GM12878 (cell line): ENCODE measurements around the gene TUBA1A. TPM values are rescaled to one million over a fixed set of nuclear protein-coding genes. Genes with fewer than 3 reads are reported as not detected.

ENCODE experiments used
- ATAC-seq: fragments of 200-7000 bp; cut with Tn5 transposase; 3 replicates; pipeline ENCODE4 v1.9.1; 2020; ENCODE audit warnings: mild to moderate bottlenecking, moderate library complexity
- BruUV-seq: library from RNA; stranded (reverse); fragments of 400-500 nt; replicated peaks from 2 replicates; lab custom pipeline; 2021; lab: Mats Ljungman, UMichigan
- CTCF ChIA-PET: fragments of 300-600 bp; sonication (Branson Sonifier 250); formaldehyde crosslinking; extraction: SDS; loops from one replicate; lab custom pipeline; 2021; ENCODE audit warnings: inconsistent platforms; lab: Yijun Ruan, JAX
- POLR2A ChIA-PET: fragments of 350-600 bp; formaldehyde crosslinking; extraction: SDS; loops from one replicate; lab custom pipeline; 2021; ENCODE audit warnings: inconsistent platforms; lab: Charles Lee
- RAD21 ChIA-PET: fragments of 300-600 bp; sonication (Branson Sonifier 250); formaldehyde crosslinking; loops from one replicate; lab custom pipeline; 2023; ENCODE audit warnings: antibody characterized with exemption; ENCODE audit not compliant: unreplicated experiment; lab: Charles Lee
- SMC1A ChIA-PET: fragments of 300-600 bp; sonication (Branson Sonifier 250); formaldehyde crosslinking; loops from one replicate; lab custom pipeline; 2023; ENCODE audit not compliant: unreplicated experiment, uncharacterized antibody; lab: Charles Lee
- DNase-seq: peaks from one replicate; pipeline ENCODE4 v3.0.0-alpha.2; 2011; ENCODE audit warnings: low read depth, low spot score
- FAIRE-seq: peaks from 3 replicates; lab custom pipeline; 2011; peaks lifted over from hg19 to GRCh38; lab: Jason Lieb, UNC
- H2AFZ ChIP-seq: 2 replicates; pipeline ENCODE4 v1.6.0; 2011; ENCODE audit warnings: low read depth, low read length, control low read depth; ENCODE audit not compliant: control insufficient read depth
- H3K27ac ChIP-seq: 2 replicates; pipeline ENCODE4 v1.5.1; 2011; ENCODE audit warnings: control low read depth; ENCODE audit not compliant: control insufficient read depth, insufficient read depth
- H3K27me3 ChIP-seq, 2 experiments: replicated peaks in 1 of 2; 2 replicates each; pipeline versions ENCODE4 v1.6.0 to v1.6.1; 2011; ENCODE audit warnings: low read length in 1 of 2; ENCODE audit not compliant: control insufficient read depth in 2 of 2, insufficient read depth in 2 of 2
- H3K36me3 ChIP-seq, 2 experiments: 2 replicates each; pipeline ENCODE4 v1.5.1; 2011; ENCODE audit warnings: low read length in 1 of 2; ENCODE audit not compliant: control insufficient read depth in 2 of 2, insufficient read depth in 2 of 2
- H3K4me1 ChIP-seq: 2 replicates; pipeline ENCODE4 v1.6.1; 2011; ENCODE audit warnings: mild to moderate bottlenecking, low read length, moderate library complexity, mixed read lengths; ENCODE audit not compliant: control insufficient read depth, insufficient read depth
- H3K4me2 ChIP-seq: 2 replicates; pipeline ENCODE4 v1.6.0; 2011; ENCODE audit warnings: control low read depth; ENCODE audit not compliant: control insufficient read depth, insufficient read depth
- H3K4me3 ChIP-seq: fragments of 200-600 bp; sonication (generic); 2 replicates; pipeline ENCODE4 v1.5.1; 2016
- H3K79me2 ChIP-seq: 2 replicates; pipeline ENCODE4 v1.6.0; 2011; ENCODE audit warnings: low read length; ENCODE audit not compliant: control insufficient read depth, insufficient read depth
- H3K9ac ChIP-seq: 2 replicates; pipeline ENCODE4 v1.8.0; 2011; ENCODE audit warnings: low read length, control low read depth, mixed read lengths; ENCODE audit not compliant: control insufficient read depth, insufficient read depth
- H3K9me3 ChIP-seq: replicated peaks from 3 replicates; pipeline ENCODE4 v1.5.1; 2011; ENCODE audit warnings: mild to moderate bottlenecking, low read length; ENCODE audit not compliant: control insufficient read depth, insufficient read depth
- H4K20me1 ChIP-seq: 2 replicates; pipeline ENCODE4 v1.6.0; 2011; ENCODE audit not compliant: control insufficient read depth, insufficient read depth
- BCL11A ChIP-seq: IDR thresholded peaks from 2 replicates; pipeline ENCODE4 v1.6.1; 2011; ENCODE audit warnings: low read depth, low read length
- KAT2A ChIP-seq: conservative IDR thresholded peaks from 2 replicates; pipeline ENCODE4 v1.6.1; 2011; ENCODE audit warnings: low read depth, low read length; ENCODE audit not compliant: control insufficient read depth
- MEF2B ChIP-seq: fragments of 450-650 bp; IDR thresholded peaks from 2 replicates; pipeline ENCODE4 v1.6.1; 2018; ENCODE audit warnings: mild to moderate bottlenecking, moderate library complexity; ENCODE audit not compliant: partially characterized antibody, poor library complexity, severe bottlenecking
- NFYB ChIP-seq: IDR thresholded peaks from 2 replicates; pipeline ENCODE4 v1.6.1; 2011; ENCODE audit warnings: low read depth, mild to moderate bottlenecking, low read length, improper control_type of control experiment, moderate library complexity; ENCODE audit not compliant: insufficient read depth
- PAX8 ChIP-seq: fragments of 450-650 bp; IDR thresholded peaks from 2 replicates; pipeline ENCODE4 v1.6.1; 2017; ENCODE audit warnings: mild to moderate bottlenecking, moderate library complexity
- POLR2A ChIP-seq: IDR thresholded peaks from 2 replicates; pipeline ENCODE4 v1.6.1; 2011; ENCODE audit warnings: low read depth, mild to moderate bottlenecking, low read length
- STAT1 ChIP-seq: fragments of 450-650 bp; conservative IDR thresholded peaks from 2 replicates; pipeline ENCODE4 v1.6.1; 2014; ENCODE audit warnings: antibody characterized with exemption, mild to moderate bottlenecking
- YY1 ChIP-seq: IDR thresholded peaks from 2 replicates; pipeline ENCODE4 v1.6.1; 2011; ENCODE audit warnings: low read depth, mild to moderate bottlenecking, low read length
- ZBTB11 ChIP-seq: fragments of 450-650 bp; formaldehyde crosslinking; IDR thresholded peaks from 2 replicates; pipeline ENCODE4 v1.5.0; 2022; ENCODE audit warnings: mild to moderate bottlenecking, missing genetic modification characterization
- ZNF24 ChIP-seq: fragments of 450-650 bp; IDR thresholded peaks from 2 replicates; pipeline ENCODE4 v1.6.1; 2017; ENCODE audit warnings: antibody characterized with exemption, mild to moderate bottlenecking
- WGBS: methylation state at CpG from one replicate; pipeline ENCODE4 v1.1.6; 2016; ENCODE audit warnings: low lambda C conversion rate; ENCODE audit not compliant: insufficient replicate concordance, insufficient coverage; ENCODE audit errors: missing lambda C conversion rate; 5-methylcytosine and 5-hydroxymethylcytosine counted together
- in situ Hi-C: fragments of 300-500 bp; cut with MboI; formaldehyde crosslinking; loops from 9 replicates; pipeline ENCODE4 v1.14.3; 2018; ENCODE audit warnings: mixed read lengths
- intact Hi-C: fragments of 100-400 bp; cut with micrococcal nuclease; formaldehyde crosslinking; loops from one replicate; pipeline ENCODE4 v1.14.2; 2022; ENCODE audit not compliant: unreplicated experiment
- polyA plus RNA-seq, 11 experiments: library from polyadenylated mRNA; depleted of rRNA in 4 of 11; unstranded in 6 of 11; stranded (reverse) in 5 of 11; fragments of >200 nt; fragmentation: Nextera tagmentation in 4 of 11; fragmentation: Illumina TruSeq in 1 of 11; extraction: Ambion mirVana in 4 of 11; extraction: Trizol in 1 of 11; gene quantifications; 1 replicate in 1 of 11; 2 replicates in 10 of 11; pipeline versions ENCODE4 v1.2.1 to v1.2.3, GENCODE V29; 2011 to 2016; ENCODE audit warnings: inconsistent platforms in 2 of 11, missing spikeins in 2 of 11, low read depth in 1 of 11
- total RNA-seq, 4 experiments: library from RNA; depleted of rRNA in 3 of 4; stranded (reverse); fragments of >200 nt in 3 of 4; fragmentation: Illumina TruSeq in 1 of 4; extraction: Trizol in 1 of 4; gene quantifications; 2 replicates each; pipeline versions ENCODE4 v1.2.1 to v1.2.3, GENCODE V29; 2013 to 2021
- TF ChIP-seq, protein P1 (sequence below): fragments of 450-650 bp; formaldehyde crosslinking; IDR thresholded peaks from 2 replicates; pipeline ENCODE4 v1.4.0; 2020; ENCODE audit warnings: mild to moderate bottlenecking, moderate library complexity
- TF ChIP-seq, protein P2 (sequence below): fragments of 450-650 bp; IDR thresholded peaks from 2 replicates; pipeline ENCODE4 v1.6.1; 2018; ENCODE audit warnings: borderline replicate concordance, mild to moderate bottlenecking; ENCODE audit not compliant: partially characterized antibody

Gene TUBA1A
- total and polyA plus RNA-seq, 10 of the 15 experiments (the other 5 are each of a cell fraction or from before 2014, with no cell fraction given): 129 to 496 (median 249) TPM

- Histone ChIP-seq H3K4me2 (no peak overlapping the region), H3K27me3 (no peaks in the 10 kb centered on the region), H3K36me3 (no peaks in the 10 kb centered on the region; a peak in 1 of 4 replicates), H3K9ac (no peak overlapping the region), H3K79me2 (peaks cover 5% of the 10 kb centered on the region), H3K4me1 (peaks cover 5% of the 10 kb centered on the region), H3K4me3 (no peak overlapping the region), H3K9me3 (no peaks in the 10 kb centered on the region), H2AFZ (no peak overlapping the region), H4K20me1 (no peaks in the 10 kb centered on the region), H3K27ac (no peak overlapping the region)
- whole genome bisulfite sequencing: 70% methylated on average over 2 of the region's 2 CpGs
- intact Hi-C loops (loop anchor here (2.0 kb wide), 1 partner anchor 52 kb away; no protein-coding TSS in a partner anchor), in situ Hi-C loops (no loop called here)
- no peak for DNase-seq
- no TSS peak for BruUV-seq
- ChIA-PET RAD21 (interaction anchor here (1.0 to 1.1 kb wide), 2 partner anchors 29 to 50 kb away, joined by 3 to 7 read pairs; partner anchors contain the start of gene TUBA1A), CTCF (interaction anchor here (1.2 to 2.4 kb wide), 4 partner anchors 9 to 51 kb away, joined by 3 to 8 read pairs (median 4); no protein-coding TSS in a partner anchor), SMC1A (interaction anchor here (0.8 to 1.3 kb wide), 2 partner anchors 11 to 62 kb away, joined by 3 to 4 read pairs; no protein-coding TSS in a partner anchor), POLR2A (interaction anchor here (0.7 to 1.5 kb wide), 5 partner anchors 8 to 69 kb away, joined by 3 to 4 read pairs (median 3); partner anchors contain the start of genes RHEBL1 and TUBA1A)
- FAIRE-seq: no peak
- peak; percentile 76 for ATAC-seq
- TF ChIP-seq YY1 (no peak), POLR2A (no peak), ZNF24 (no peak), STAT1 (no peak), PAX8 (no peak), BCL11A (no peak), MEF2B (peak; percentile 72), KAT2A (no peak), ZBTB11 (CRISPR knock-in tag) (no peak), NFYB (peak; percentile 69; the same call in 1 of the 2 replicates)
- TF ChIP-seq, protein P1, sequence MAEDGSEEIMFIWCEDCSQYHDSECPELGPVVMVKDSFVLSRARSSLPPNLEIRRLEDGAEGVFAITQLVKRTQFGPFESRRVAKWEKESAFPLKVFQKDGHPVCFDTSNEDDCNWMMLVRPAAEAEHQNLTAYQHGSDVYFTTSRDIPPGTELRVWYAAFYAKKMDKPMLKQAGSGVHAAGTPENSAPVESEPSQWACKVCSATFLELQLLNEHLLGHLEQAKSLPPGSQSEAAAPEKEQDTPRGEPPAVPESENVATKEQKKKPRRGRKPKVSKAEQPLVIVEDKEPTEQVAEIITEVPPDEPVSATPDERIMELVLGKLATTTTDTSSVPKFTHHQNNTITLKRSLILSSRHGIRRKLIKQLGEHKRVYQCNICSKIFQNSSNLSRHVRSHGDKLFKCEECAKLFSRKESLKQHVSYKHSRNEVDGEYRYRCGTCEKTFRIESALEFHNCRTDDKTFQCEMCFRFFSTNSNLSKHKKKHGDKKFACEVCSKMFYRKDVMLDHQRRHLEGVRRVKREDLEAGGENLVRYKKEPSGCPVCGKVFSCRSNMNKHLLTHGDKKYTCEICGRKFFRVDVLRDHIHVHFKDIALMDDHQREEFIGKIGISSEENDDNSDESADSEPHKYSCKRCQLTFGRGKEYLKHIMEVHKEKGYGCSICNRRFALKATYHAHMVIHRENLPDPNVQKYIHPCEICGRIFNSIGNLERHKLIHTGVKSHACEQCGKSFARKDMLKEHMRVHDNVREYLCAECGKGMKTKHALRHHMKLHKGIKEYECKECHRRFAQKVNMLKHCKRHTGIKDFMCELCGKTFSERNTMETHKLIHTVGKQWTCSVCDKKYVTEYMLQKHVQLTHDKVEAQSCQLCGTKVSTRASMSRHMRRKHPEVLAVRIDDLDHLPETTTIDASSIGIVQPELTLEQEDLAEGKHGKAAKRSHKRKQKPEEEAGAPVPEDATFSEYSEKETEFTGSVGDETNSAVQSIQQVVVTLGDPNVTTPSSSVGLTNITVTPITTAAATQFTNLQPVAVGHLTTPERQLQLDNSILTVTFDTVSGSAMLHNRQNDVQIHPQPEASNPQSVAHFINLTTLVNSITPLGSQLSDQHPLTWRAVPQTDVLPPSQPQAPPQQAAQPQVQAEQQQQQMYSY: no peak
- TF ChIP-seq, protein P2, sequence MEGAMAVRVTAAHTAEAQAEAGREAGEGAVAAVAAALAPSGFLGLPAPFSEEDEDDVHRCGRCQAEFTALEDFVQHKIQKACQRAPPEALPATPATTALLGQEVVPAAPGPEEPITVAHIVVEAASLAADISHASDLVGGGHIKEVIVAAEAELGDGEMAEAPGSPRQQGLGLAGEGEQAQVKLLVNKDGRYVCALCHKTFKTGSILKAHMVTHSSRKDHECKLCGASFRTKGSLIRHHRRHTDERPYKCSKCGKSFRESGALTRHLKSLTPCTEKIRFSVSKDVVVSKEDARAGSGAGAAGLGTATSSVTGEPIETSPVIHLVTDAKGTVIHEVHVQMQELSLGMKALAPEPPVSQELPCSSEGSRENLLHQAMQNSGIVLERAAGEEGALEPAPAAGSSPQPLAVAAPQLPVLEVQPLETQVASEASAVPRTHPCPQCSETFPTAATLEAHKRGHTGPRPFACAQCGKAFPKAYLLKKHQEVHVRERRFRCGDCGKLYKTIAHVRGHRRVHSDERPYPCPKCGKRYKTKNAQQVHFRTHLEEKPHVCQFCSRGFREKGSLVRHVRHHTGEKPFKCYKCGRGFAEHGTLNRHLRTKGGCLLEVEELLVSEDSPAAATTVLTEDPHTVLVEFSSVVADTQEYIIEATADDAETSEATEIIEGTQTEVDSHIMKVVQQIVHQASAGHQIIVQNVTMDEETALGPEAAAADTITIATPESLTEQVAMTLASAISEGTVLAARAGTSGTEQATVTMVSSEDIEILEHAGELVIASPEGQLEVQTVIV: no peak
Observed at GRCh38 chr12:49138587-49138986, 50.3 kb downstream of the TUBA1A start.
